NCI-H748 (cell line): ENCODE data around the gene CCDC88A.
A peak's percentile ranks its signal among the peaks of the same experiment; 100 is the strongest.
"Not testable (repeated sequence)": the region's sequence is repeated elsewhere in the genome, so short reads cannot be mapped to it uniquely, and the experiment has no call there.

Source experiments
- DNase-seq: peaks from one replicate; lab custom pipeline; 2025; ENCODE audit not compliant: unreplicated experiment; lab: John Stamatoyannopoulos, UW

CCDC88A gene, protein sequence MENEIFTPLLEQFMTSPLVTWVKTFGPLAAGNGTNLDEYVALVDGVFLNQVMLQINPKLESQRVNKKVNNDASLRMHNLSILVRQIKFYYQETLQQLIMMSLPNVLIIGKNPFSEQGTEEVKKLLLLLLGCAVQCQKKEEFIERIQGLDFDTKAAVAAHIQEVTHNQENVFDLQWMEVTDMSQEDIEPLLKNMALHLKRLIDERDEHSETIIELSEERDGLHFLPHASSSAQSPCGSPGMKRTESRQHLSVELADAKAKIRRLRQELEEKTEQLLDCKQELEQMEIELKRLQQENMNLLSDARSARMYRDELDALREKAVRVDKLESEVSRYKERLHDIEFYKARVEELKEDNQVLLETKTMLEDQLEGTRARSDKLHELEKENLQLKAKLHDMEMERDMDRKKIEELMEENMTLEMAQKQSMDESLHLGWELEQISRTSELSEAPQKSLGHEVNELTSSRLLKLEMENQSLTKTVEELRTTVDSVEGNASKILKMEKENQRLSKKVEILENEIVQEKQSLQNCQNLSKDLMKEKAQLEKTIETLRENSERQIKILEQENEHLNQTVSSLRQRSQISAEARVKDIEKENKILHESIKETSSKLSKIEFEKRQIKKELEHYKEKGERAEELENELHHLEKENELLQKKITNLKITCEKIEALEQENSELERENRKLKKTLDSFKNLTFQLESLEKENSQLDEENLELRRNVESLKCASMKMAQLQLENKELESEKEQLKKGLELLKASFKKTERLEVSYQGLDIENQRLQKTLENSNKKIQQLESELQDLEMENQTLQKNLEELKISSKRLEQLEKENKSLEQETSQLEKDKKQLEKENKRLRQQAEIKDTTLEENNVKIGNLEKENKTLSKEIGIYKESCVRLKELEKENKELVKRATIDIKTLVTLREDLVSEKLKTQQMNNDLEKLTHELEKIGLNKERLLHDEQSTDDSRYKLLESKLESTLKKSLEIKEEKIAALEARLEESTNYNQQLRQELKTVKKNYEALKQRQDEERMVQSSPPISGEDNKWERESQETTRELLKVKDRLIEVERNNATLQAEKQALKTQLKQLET (N-terminal part only)

DNA sequence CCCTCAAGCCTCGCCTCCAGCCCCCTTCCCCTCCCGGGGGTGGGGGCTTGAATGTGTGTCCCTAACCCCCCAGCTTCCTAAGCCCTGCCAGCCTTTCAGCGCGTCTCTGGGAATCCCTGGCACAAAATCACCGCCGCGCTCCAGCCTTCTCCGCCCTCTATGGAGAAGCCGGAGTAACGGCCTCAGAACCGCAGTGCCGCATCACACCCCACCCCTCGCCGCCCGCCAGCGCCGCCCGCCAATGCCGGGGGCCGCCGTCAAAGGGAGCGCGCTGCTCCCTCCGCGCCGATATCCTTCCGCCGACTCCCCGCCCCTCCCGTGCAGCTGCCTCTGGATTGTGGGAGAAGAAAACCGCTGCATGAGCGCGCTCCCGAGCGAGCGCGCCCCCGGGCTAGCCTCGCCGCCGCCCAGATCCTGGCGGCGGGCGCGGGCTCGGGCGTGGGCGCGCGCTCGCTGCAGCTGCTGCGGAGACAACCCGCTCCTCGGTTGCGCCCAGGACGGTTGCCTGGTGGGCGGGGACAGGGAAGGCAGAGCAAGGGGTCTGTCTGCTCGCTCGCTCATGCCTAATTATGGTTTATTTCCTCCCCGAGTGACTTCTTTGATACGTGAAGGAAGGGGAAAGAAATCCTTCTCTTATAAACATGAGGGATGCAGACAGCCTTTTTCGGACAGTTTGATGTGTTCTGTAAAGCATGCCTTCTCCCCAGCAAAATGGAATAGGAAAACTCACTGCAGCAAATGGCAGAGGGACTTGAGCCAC lies at the start of gene CCDC88A:
CCDC88A (minus strand) TSS at position 178 of the 760 bp plus-strand sequence. CDS start 777 bp downstream, outside the sequence.
- DNase-seq = peak; percentile 95

DNA sequence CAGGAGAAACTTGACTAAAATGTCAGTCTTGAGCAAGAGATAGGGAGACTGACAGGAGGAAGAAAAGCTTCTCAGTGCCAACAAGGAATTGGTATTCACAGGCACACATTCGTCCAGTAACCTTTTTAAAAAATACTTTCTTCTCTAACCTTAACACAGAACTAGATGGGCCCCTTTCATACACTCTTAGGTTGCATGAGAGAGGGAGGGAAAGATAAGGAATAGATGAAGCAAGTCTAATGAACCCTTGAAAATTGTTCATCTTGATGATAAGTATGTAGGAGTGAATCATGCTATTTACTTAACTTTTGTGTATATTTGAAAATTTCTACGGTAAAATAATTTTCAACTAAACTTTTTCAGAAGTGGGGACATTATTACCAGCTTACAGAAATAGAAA lies 42.0 kb upstream of the CCDC88A start:
- no peak for DNase-seq

DNA sequence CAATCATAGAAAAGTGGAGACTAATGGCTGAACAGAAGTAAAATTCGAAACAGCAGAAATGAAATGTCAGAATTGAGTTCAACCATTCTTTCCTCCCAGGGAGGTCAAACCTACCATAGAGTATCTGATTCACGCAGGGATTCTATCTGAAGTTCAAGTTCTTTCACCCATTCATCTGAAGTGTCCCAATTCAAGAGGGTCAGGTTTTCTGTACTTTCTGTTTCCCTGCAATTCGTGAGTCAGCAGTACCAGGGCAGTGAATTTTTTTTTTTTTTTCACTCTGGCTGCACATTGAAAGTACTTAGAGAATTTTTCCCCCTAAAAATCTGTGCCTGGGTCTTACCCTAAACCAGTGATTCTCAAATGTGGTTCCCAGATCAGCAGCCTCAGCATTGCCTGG lies 40.9 kb upstream of the CCDC88A start:
- DNase-seq = no peak

DNA sequence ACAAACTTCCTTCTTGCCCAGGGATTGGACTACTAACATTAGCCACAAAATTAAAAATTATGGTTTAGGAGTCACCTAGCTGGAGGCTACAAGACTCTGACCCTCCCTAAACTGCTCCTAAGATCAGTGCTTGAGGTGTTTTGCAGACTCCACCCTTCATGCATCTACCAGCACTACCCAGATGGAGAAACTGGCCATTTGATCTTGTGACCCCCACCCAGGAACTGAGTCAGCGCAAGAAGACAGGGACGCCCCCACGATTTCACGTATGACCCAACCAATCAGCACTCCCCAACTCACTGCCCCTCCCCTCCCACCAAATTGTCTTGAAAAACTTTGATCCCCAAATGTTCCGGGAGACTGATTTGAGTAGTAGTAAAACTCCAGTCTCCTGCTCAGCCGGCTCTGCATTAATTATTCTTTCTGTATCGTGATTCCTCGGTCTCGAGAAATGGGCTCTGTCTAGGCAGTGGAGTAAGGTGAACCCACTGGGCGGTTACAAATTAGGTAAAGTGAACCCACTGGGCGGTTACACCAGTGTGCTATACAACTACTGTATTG lies 40.1 kb upstream of the CCDC88A start:
- no peak for DNase-seq

DNA sequence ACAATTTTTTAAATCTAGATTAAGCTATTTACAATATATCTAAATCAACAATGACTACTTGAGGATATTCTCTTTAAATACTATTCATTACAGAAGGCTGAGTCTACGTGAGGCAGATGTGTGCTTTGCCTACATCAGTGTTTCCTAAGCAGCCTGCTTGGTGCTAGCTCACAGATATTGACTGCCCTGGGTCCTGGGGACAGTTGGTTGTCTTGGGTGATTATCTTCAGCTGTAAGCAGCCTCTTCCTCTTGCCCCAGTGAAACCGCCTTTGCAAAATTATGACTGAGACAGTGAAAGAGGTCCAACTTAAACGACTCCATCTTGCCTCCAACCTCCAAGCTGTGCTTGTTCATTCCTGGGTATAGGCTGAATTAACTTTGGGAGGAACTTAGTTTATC lies 39.6 kb upstream of the CCDC88A start:
- DNase-seq = no peak

DNA sequence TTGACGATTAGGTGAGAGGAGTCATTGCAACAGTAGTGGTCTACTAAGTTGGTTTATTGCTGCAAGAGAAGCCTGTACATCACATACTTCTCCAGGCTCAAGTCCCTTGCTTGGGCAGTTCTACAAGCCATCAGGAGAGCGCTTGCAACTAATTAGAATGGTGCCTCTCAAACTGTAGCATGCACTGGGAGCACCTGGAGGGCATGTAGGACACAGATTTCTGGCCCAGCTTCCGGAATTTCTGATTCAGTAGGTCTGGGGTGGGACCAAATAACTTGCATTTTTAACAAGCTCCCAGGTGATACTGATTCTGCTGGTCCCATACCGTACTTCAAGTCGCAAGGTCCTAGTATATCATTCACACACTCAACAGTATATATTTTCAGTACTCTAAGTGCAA lies 34.5 kb upstream of the CCDC88A start:
- DNase-seq = no peak

DNA sequence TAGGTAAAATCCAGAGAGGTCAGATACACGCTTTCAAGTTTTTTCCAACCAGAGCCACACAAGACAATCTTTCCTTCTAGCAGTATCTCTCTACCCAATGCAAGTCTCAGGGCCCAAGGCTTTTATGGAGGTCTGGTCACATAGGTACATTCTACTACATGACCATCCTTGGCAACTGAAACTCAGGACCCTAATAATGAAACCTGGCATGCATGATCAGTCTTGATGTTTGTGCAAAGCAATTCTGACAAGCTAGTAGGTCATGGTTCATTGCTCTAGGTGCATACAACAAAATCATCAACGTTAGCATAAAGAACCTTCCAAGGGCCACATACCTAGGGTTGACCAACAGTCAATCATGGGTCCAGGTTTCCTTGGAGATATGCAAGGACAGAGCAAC lies 33.2 kb upstream of the CCDC88A start:
- DNase-seq = peak; percentile 3

DNA sequence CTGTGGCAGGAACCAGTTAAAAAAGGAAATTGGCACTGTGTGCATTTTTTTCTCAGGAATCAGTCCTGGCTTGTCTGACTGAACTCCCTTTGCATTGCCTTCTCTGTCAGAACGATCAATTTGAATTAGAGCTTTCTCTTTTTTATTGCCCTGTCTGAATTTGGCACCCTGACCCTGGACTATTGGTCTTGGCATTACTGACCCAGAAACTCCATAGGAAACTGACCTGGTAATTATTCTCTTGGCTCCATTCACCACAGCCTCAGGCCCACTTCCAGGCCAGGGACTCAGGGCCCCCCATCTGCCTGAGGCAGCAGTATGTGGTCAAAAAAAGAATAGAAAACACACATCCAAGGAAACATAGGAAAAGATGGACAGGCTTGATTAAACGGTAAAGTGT lies 32.0 kb upstream of the CCDC88A start:
- no peak for DNase-seq

DNA sequence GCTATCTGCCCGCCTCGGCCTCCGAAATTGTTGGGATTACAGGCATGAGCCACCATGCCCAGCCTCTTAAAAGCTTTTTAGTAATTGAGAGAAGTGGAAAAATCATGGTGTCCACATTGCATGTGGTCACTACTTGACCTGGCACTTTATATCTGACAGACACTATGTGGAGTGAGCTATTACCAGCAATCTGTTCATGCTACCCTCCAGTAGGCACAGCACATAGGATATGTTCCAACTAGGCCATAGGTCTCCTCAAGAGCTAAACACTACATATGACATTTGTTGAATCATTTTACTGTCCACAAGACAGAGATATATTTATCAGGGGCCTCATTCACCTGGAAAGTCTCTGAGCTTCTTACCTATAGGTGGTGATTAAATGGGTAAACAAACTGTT lies 30.4 kb upstream of the CCDC88A start:
- not testable (repeated sequence) for DNase-seq

DNA sequence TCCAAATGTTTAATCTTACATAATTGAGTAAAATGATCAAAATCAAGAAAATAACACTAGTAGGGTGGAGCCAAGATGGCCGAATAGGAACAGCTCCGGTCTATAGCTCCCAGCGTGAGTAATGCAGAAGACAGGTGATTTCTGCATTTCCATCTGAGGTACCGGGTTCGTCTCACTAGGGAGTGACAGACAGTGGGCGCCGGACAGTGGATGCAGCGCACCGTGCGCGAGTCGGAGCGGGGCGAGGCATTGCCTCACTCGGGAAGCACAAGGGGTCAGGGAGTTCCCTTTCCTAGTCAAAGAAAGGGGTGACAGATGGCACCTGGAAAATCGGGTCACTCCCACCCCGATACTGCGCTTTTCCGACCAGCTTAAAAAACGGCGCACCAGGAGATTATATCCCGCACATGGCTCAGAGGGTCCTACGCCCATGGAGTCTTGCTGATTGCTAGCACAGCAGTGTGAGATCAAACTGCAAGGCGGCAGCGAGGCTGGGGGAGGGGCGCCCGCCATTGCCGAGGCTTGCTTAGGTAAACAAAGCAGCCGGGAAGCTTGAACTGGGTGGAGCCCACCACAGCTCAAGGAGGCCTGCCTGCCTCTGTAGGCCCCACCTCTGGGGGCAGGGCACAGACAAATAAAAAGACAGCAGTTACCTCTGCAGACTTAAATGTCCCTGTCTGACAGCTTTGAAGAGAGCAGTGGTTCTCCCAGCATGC lies 22.5 kb upstream of the CCDC88A start:
- DNase-seq = not testable (repeated sequence)

DNA sequence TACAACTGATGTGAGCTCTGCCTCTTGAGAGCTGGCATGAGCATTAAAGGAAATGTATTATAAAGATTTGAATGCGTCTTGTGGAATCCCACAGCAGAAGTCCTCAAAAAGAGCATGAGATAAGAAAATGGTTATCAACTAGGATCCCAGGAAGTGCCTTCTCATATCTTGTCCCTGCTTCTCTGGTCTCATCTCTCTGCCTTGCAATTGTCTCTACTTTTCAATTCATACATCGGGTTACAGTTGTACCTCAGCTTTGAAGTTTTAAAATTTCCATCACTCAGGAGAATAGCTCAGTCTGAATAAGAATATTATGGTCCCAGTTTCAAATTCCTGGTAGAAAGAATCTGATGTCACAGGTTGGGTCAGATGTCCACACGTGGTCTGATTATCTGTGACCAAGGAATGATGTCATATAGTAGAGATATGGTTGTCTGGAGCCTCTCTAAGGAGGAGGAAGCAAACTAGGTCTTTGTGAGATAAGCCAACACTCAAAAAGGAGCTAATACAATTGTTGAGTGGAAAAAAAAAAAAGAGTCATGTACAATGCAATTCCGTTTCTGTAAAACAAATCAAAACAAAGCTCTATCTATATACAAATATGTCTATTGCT lies 21.7 kb upstream of the CCDC88A start:
- no peak for DNase-seq

DNA sequence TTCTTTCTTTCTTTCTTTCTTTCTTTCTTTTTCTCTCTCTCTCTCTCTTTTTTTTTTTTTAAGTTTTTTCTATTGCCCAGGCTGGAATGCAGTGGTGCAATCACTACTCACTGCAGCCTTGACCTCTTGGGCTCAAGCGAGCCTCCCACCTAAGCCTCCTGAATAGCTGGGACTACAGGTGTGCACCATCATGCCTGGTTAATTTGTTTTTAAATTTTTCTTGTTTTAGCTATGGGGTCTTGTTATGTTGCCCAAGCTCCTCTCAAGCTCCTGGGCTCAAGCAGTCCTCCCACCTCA lies 19.4 kb upstream of the CCDC88A start:
- no peak for DNase-seq

DNA sequence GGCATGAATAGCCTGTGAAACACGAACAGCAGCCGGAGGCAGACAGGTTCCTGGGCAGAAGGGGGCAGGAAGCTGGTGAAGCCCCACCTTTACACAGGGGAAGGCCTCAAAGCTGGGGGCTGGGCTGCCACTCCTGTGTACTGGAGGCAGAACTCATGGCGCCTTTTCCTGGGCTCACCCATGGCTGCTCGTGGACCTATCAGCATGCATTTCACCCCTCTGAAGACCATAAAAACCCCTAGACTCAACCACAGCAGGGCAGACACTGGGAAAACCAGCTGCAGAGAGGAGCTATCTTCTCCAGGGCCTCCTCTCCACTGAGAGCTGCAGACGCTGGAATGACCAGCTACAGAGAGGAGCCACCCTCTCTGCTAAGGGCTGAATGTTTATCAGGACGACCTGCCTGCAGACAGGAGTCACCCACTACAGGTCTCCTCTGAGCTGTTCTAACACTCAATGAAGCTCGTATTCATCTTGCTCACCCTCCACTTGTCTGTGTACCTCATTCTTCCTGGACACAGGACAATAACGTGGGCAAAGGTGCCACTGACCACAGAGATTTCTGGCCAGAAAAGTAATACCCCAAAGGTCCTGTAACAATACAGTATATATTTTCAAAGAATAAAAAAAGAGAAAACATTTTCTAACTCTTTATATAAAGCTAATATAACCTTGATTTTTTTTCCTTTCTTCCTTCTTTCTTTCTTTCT lies 18.9 kb upstream of the CCDC88A start:
- DNase-seq = no peak

DNA sequence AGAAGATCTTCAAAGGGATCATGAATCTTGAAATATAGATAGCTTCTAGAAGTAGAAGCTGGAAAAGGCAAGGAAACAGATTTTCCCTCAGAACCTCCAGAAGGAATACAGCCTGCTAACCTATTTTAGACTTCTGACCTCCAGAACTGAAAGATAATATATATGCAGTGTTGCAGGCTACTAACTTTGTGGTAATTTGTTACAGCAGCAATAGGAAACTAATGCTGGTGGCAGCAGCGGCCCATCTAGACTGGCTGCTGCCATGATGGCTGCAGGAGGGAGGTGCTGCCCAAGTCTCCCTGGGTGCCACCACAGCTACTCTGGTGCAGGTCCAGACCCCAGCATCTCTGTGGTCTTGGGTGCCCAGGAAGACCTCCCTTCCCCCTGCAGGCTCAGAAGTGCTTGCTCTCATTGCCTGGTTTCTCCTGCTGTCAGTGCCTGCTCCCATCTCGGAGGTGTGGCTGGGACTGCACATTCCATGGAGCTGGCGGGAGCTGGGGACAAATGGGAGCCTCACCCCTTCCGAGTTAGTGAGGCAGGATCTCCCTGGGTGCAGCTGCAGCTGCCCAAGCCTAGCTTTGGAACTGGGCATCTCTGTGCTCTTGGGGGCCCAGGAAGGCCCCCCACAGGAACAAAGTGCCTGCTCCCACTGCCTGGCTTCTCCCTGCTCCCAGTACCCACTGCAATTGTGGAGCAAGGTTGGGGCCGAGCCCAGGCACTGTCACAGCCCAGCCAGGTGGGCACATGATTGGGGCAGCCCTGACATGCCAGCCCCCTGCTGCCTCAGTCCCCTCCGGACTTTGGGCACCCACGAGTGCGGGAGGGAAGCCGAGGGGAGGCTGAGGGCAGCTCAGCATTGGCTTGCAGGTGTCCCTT lies 18.1 kb upstream of the CCDC88A start:
- no peak for DNase-seq

DNA sequence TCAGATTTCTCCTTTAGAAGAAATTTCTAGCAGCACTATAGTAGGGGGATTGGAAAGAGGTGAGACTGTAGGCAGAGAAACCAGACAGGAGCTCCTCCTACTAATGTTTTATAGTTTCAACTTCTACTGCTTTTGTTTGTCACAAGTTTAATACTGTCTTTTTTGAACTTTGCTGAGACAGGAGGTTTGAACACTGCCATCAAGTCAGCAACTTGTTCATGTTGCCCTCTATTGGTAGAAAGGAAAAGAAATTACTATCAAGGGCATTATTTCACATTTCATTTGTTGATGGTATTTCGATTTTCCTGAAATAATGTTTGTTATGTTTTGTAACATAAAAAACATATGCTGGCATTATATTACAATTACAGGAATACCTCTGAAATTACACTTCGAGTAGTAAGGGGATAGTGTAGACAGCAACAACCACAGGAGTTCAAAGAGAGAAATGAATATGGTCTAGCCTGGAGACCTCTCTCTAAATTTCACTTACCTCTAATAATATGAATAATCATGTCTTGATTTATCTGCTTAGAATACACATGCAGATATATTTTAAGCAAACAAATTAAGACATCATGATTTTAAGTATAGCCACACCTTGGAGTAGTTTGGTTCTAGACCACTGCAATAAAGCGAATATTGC lies 12.4 kb upstream of the CCDC88A start:
- peak; percentile 23 for DNase-seq

DNA sequence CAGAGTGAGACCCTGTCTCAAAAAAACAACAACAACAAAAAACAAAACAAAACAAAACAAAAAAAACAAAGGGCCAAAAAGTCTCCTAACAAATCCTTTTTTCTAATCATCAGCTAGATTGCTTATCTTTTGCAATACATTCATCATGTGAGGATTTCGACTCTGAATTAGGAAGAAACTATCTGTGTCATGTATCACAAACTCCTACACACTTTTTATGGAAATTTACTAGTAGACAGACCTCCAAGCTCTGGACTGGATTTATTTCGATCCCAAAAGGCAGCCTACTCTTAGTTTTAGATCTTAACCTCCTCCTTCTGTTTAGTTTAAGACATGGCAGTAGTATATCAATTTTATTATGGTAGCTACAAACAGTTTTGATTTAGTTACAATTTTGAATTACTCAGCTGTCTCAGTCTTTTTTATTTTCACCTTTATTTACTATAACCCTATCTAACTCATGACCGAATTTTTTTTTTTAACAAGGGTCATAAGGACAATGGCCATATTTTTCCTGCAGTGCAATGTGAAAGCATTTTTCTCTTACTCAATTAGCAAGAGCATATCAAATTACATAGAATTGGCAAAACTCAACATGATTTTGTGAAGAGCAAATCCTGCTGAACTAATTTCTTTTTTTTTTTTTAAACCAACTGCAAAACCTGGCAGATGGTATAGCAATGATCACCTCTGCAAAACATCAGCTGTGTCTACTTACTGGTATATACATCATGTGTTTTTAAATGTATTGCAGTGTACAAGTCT lies 10.7 kb upstream of the CCDC88A start:
- DNase-seq = peak; percentile 23

DNA sequence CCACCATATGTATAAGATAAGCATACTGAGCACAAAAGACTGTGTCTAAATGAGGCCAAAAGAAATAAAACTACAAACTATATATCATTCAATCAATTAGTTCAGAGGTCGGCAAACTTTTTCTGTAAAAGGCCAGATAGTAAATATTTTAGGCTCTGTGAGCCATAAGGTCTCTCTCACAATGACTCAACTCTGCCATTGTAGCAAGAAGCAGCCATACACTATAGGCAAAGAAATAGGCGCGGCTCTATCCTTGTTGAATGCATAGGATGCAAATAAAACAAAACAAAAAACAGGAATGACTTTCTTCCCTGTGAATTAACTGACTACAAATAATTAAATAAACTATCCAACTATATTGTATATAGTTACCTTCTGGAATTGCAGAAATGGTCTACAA lies 8.6 kb upstream of the CCDC88A start:
- no peak for DNase-seq
